ENCODE results near the gene LRRC43.

- TF ChIP-seq CTCF (IDR thresholded peaks at IDR 0.05) (no peak), POLR2A (IDR thresholded peaks at IDR 0.05) (no peak)
Observed at GRCh38 chr12:122155705-122156104, 27.2 kb upstream of the LRRC43 start.
